Measurements from ENCODE around the gene HACD1.
"Not testable (repeated sequence)": the region's sequence is repeated elsewhere in the genome, so short reads cannot be mapped to it uniquely, and the experiment has no call there.

Gene HACD1

DNA sequence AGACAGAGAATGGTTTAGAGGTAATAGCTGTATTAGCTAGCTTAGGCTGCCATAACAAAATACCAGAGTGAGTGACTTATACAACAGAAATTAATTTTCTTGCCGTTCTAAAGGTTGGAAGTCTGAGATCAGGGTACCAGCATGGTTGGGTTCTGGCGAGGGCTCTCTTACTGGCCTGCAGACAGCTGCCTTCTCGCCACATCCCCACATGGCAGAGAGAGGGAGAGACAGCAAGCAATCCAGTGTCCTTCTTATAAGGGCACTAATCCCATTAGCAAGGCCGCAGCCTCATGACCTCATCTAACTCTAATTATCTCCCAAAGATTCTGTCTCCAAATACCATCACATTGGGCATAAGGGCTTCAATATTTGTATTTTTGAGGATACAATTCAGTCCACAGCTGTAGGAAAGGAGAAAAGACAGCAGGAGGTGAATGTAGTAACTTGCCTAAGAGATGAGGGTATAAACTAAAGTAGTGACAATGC is 23.2 kb upstream of the HACD1 start:
- no peak overlapping the region for H3K9ac ChIP-seq (ENCODE audit: low read length)
- no peaks in the 10 kb centered on the region for H3K9me3 ChIP-seq (ENCODE audit: low read length)
- no peaks in the 10 kb centered on the region for H4K20me1 ChIP-seq (ENCODE audit: insufficient read depth, low read length)
- H3K36me3 ChIP-seq (ENCODE audit: insufficient read depth, low read length) = no peaks in the 10 kb centered on the region
- no peak overlapping the region for H3K4me3 ChIP-seq (ENCODE audit: low read depth, low read length, poor library complexity, severe bottlenecking)
- no peaks in the 10 kb centered on the region for H3K9me2 ChIP-seq (ENCODE audit: low read depth, low read length)
- peaks cover 23% of the 10 kb centered on the region for H3K79me2 ChIP-seq (ENCODE audit: insufficient read depth, low read length)
- H3K27me3 ChIP-seq (ENCODE audit: insufficient read depth, low read length) = no peaks in the 10 kb centered on the region
- no peak overlapping the region for H3K4me2 ChIP-seq (ENCODE audit: low read length)
- no peak overlapping the region for H2AFZ ChIP-seq (ENCODE audit: low read length)
- no peak for TF ChIP-seq EZH2 (IDR thresholded peaks at IDR 0.05; ENCODE audit: borderline replicate concordance, low read length)
- TF ChIP-seq, protein P1, sequence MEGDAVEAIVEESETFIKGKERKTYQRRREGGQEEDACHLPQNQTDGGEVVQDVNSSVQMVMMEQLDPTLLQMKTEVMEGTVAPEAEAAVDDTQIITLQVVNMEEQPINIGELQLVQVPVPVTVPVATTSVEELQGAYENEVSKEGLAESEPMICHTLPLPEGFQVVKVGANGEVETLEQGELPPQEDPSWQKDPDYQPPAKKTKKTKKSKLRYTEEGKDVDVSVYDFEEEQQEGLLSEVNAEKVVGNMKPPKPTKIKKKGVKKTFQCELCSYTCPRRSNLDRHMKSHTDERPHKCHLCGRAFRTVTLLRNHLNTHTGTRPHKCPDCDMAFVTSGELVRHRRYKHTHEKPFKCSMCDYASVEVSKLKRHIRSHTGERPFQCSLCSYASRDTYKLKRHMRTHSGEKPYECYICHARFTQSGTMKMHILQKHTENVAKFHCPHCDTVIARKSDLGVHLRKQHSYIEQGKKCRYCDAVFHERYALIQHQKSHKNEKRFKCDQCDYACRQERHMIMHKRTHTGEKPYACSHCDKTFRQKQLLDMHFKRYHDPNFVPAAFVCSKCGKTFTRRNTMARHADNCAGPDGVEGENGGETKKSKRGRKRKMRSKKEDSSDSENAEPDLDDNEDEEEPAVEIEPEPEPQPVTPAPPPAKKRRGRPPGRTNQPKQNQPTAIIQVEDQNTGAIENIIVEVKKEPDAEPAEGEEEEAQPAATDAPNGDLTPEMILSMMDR (IDR thresholded peaks at IDR 0.05; ENCODE audit: low read length) = no peak
- H3K27ac ChIP-seq (ENCODE audit: low read depth, low read length, poor library complexity, severe bottlenecking) = no peak overlapping the region
- H3K4me1 ChIP-seq (ENCODE audit: insufficient read depth, low read length, severe bottlenecking) = peaks cover 24% of the 10 kb centered on the region
- H3F3A ChIP-seq (ENCODE audit: insufficient read depth, low read length) = no peaks in the 10 kb centered on the region

DNA sequence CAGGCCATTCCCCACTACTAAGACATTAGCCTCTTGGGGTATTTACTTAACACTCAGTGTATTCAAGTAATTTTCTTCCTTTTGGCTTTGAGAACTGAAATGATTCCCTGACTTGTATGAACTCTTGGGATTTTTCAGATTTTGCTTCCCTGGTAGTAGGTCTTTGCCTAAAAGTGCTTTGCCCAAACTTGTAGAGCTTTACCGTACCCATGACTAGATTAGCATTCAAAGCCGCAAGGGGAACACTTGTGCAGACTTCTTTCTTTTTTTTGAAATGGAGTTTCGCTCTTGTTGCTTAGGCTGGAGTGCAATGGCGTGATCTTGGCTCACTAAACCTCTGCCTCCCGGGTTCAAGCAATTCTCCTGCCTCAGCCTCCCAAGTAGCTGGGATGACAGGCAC is 20.7 kb upstream of the HACD1 start:
- no peaks in the 10 kb centered on the region for H3K36me3 ChIP-seq (ENCODE audit: insufficient read depth, low read length)
- no peak for TF ChIP-seq EZH2 (IDR thresholded peaks at IDR 0.05; ENCODE audit: borderline replicate concordance, low read length)
- TF ChIP-seq, protein P1 (IDR thresholded peaks at IDR 0.05; ENCODE audit: low read length) = no peak
- H3K4me1 ChIP-seq (ENCODE audit: insufficient read depth, low read length, severe bottlenecking) = peaks cover 13% of the 10 kb centered on the region
- H3K4me3 ChIP-seq (ENCODE audit: low read depth, low read length, poor library complexity, severe bottlenecking) = no peak overlapping the region
- H3F3A ChIP-seq (ENCODE audit: insufficient read depth, low read length) = no peaks in the 10 kb centered on the region
- no peak overlapping the region for H3K27ac ChIP-seq (ENCODE audit: low read depth, low read length, poor library complexity, severe bottlenecking)
- H3K9me3 ChIP-seq (ENCODE audit: low read length) = no peaks in the 10 kb centered on the region
- H3K27me3 ChIP-seq (ENCODE audit: insufficient read depth, low read length) = no peaks in the 10 kb centered on the region
- no peak overlapping the region for H2AFZ ChIP-seq (ENCODE audit: low read length)
- H3K4me2 ChIP-seq (ENCODE audit: low read length) = no peak overlapping the region
- no peaks in the 10 kb centered on the region for H4K20me1 ChIP-seq (ENCODE audit: insufficient read depth, low read length)
- no peaks in the 10 kb centered on the region for H3K9me2 ChIP-seq (ENCODE audit: low read depth, low read length)
- H3K79me2 ChIP-seq (ENCODE audit: insufficient read depth, low read length) = 0 out of 2 replicates have a peak, but pooled peaks cover 3% of the 10 kb centered on the region
- no peak overlapping the region for H3K9ac ChIP-seq (ENCODE audit: low read length)

DNA sequence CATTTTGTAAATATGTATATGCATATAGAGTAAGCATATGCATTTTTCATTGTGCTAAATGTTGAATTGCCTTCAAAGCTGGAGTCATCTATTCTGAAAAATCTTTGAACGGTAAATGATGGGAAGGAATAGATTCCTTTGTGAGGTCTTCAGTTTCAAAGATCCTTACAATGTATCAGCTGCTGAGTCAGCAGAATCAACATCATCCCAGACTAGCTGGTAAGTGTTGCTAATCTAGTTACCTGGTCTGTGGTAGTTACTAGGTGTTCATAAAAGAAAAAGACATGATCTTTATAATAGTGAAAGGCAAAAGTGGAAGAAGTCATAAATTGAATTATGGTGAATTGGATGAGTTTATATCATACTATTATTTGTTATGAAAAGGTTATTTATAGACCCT is 16.2 kb upstream of the HACD1 start:
- H4K20me1 ChIP-seq (ENCODE audit: insufficient read depth, low read length) = no peaks in the 10 kb centered on the region
- no peaks in the 10 kb centered on the region for H3K27me3 ChIP-seq (ENCODE audit: insufficient read depth, low read length)
- H3K79me2 ChIP-seq (ENCODE audit: insufficient read depth, low read length) = no peaks in the 10 kb centered on the region
- no peak overlapping the region for H2AFZ ChIP-seq (ENCODE audit: low read length)
- TF ChIP-seq EZH2 (IDR thresholded peaks at IDR 0.05; ENCODE audit: borderline replicate concordance, low read length) = no peak
- TF ChIP-seq, protein P1 (IDR thresholded peaks at IDR 0.05; ENCODE audit: low read length) = no peak
- no peaks in the 10 kb centered on the region for H3F3A ChIP-seq (ENCODE audit: insufficient read depth, low read length)
- H3K9me3 ChIP-seq (ENCODE audit: low read length) = no peaks in the 10 kb centered on the region
- no peak overlapping the region for H3K9ac ChIP-seq (ENCODE audit: low read length)
- H3K4me3 ChIP-seq (ENCODE audit: low read depth, low read length, poor library complexity, severe bottlenecking) = no peak overlapping the region
- H3K9me2 ChIP-seq (ENCODE audit: low read depth, low read length) = no peaks in the 10 kb centered on the region
- no peak overlapping the region for H3K4me2 ChIP-seq (ENCODE audit: low read length)
- H3K36me3 ChIP-seq (ENCODE audit: insufficient read depth, low read length) = no peaks in the 10 kb centered on the region
- no peak overlapping the region for H3K27ac ChIP-seq (ENCODE audit: low read depth, low read length, poor library complexity, severe bottlenecking)
- H3K4me1 ChIP-seq (ENCODE audit: insufficient read depth, low read length, severe bottlenecking) = no peaks in the 10 kb centered on the region

DNA sequence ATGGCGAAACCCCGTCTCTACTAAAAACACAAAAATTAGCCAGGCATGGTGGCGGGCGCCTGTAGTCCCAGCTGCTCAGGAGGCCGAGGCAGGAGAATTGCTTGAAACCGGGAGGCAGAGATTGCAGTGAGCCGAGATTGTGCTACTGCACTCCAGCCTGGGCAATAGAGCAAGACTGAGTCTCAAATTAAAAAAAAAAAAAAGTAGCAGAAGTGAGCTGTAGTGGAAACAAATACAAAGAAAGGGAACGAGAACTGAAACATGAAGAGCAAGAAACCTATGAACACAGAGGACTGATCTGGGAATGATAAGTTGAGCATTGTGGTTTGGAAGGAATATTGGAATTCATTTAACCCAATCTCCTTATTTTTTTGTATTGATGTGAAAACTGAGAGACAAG is 15.4 kb upstream of the HACD1 start:
- not testable (repeated sequence) for H3K27ac ChIP-seq (ENCODE audit: low read depth, low read length, poor library complexity, severe bottlenecking); H3K4me3 ChIP-seq (ENCODE audit: low read depth, low read length, poor library complexity, severe bottlenecking); H3F3A ChIP-seq (ENCODE audit: insufficient read depth, low read length); H3K27me3 ChIP-seq (ENCODE audit: insufficient read depth, low read length); H3K4me2 ChIP-seq (ENCODE audit: low read length); H3K4me1 ChIP-seq (ENCODE audit: insufficient read depth, low read length, severe bottlenecking); H3K36me3 ChIP-seq (ENCODE audit: insufficient read depth, low read length); H3K9ac ChIP-seq (ENCODE audit: low read length); H2AFZ ChIP-seq (ENCODE audit: low read length); H3K9me2 ChIP-seq (ENCODE audit: low read depth, low read length); H4K20me1 ChIP-seq (ENCODE audit: insufficient read depth, low read length); H3K79me2 ChIP-seq (ENCODE audit: insufficient read depth, low read length); H3K9me3 ChIP-seq (ENCODE audit: low read length)

Measured in OCI-LY1 (cell line).